HUES64 (cell line): ENCODE data around the gene KCTD7.
"Not testable (repeated sequence)": the region's sequence is repeated elsewhere in the genome, so short reads cannot be mapped to it uniquely, and the experiment has no call there.

Experiments used
- H3K27ac ChIP-seq: 2 replicates; pipeline ENCODE4 v1.7.0; 2013; ENCODE audit warnings: low read depth, low read length, inconsistent platforms
- H3K27me3 ChIP-seq: 2 replicates; pipeline ENCODE4 v1.6.1; 2013; ENCODE audit warnings: mild to moderate bottlenecking, low read length; ENCODE audit not compliant: insufficient read depth
- H3K36me3 ChIP-seq: 2 replicates; pipeline ENCODE4 v1.6.1; 2013; ENCODE audit warnings: mild to moderate bottlenecking, low read length; ENCODE audit not compliant: insufficient read depth
- H3K4me1 ChIP-seq: 2 replicates; pipeline ENCODE4 v1.6.1; 2013; ENCODE audit warnings: mild to moderate bottlenecking, low read length, moderate library complexity; ENCODE audit not compliant: insufficient read depth
- H3K4me3 ChIP-seq: 2 replicates; pipeline ENCODE4 v1.5.1; 2013; ENCODE audit warnings: mild to moderate bottlenecking, low read length, moderate library complexity
- H3K9ac ChIP-seq: 2 replicates; pipeline ENCODE4 v1.6.1; 2013; ENCODE audit warnings: mild to moderate bottlenecking, low read depth, low read length
- H3K9me3 ChIP-seq: 2 replicates; pipeline ENCODE4 v1.6.1; 2013; ENCODE audit warnings: low read depth, low read length; ENCODE audit not compliant: insufficient read depth
- WGBS: fragments of 150-250, 120-280 bp; methylation state at CpG from one replicate; pipeline ENCODE4 v1.1.7; 2013; ENCODE audit warnings: missing lambda C conversion rate; 5-methylcytosine and 5-hydroxymethylcytosine counted together

KCTD7 gene

GRCh38 chr7:66638309-66639099 lies 9.8 kb downstream of the KCTD7 start:
- Histone ChIP-seq H3K36me3 (peaks cover 74% of the 10 kb centered on the region), H3K9ac (no peak overlapping the region), H3K4me1 (no peaks in the 10 kb centered on the region), H3K4me3 (no peak overlapping the region), H3K27me3 (no peaks in the 10 kb centered on the region), H3K9me3 (no peaks in the 10 kb centered on the region), H3K27ac (no peak overlapping the region)
- 94% methylated on average over 21 of the region's 21 CpGs for WGBS

DNA sequence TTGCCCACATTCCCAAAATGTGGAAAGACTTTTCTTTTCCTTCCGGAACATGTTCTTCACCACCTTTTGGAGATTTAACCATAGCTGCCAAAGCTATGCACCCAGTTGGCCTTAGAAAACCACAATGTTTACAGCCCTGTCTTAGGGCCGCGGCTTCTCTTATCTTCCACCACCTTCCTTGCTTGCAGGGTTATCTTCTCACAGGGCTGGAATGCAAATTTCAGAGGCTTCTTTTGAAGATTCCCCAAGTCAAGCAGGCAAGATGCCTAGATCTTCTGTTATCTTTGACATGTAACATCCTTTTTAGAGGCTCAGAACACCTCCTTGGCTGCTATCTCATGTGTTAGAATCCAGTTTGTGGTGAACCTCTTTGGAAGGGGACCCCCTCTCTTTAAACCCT lies 11.1 kb downstream of the KCTD7 start:
- 91% methylated on average over 3 of the region's 3 CpGs for WGBS
- peaks cover 70% of the 10 kb centered on the region for H3K36me3 ChIP-seq

GRCh38 chr7:66640802-66641525 lies 12.3 kb downstream of the KCTD7 start:
- Histone ChIP-seq H3K9ac (no peak overlapping the region), H3K36me3 (peaks cover 71% of the 10 kb centered on the region), H3K27me3 (no peaks in the 10 kb centered on the region), H3K4me1 (no peaks in the 10 kb centered on the region), H3K27ac (no peak overlapping the region), H3K9me3 (no peaks in the 10 kb centered on the region), H3K4me3 (no peak overlapping the region)
- 91% methylated on average over 6 of the region's 7 CpGs for WGBS

More for the DNA sequence above, 11.1 kb downstream of the KCTD7 start:
- Histone ChIP-seq H3K4me3 (no peak overlapping the region), H3K27me3 (no peaks in the 10 kb centered on the region), H3K4me1 (no peaks in the 10 kb centered on the region), H3K9me3 (no peaks in the 10 kb centered on the region), H3K27ac (no peak overlapping the region), H3K9ac (no peak overlapping the region)

- H3K4me3 ChIP-seq: no peak overlapping the region
- no peaks in the 10 kb centered on the region for H3K4me1 ChIP-seq
- no peak overlapping the region for H3K9ac ChIP-seq
- 93% methylated on average over 4 of the region's 4 CpGs for WGBS
- peaks cover 71% of the 10 kb centered on the region for H3K36me3 ChIP-seq
- no peaks in the 10 kb centered on the region for H3K27me3 ChIP-seq
- H3K27ac ChIP-seq: no peak overlapping the region
- H3K9me3 ChIP-seq: no peaks in the 10 kb centered on the region
Observed at GRCh38 chr7:66641526-66641871, 12.8 kb downstream of the KCTD7 start.

DNA sequence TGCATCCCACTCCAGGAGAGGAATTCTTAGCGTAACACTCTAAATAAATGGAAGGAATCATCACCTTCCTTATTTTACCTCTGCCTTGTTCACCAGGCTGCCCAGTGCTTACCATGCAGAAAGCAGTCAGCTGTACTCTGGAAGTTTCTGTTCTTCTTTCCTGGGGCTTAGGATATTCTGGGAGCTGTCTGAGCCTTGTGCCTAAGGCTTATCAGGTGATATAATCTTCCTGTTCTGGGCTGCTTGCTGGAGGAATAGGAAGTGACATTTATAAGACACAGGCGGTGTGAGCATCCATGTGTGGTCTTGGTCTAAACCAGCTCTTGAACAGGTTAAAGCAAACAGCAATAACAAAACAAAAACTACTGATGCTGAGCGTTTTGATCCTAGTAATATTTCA lies 13.5 kb downstream of the KCTD7 start:
- Histone ChIP-seq H3K27me3 (no peaks in the 10 kb centered on the region), H3K9ac (no peak overlapping the region), H3K9me3 (no peaks in the 10 kb centered on the region), H3K4me1 (no peaks in the 10 kb centered on the region), H3K27ac (no peak overlapping the region), H3K36me3 (peaks cover 71% of the 10 kb centered on the region), H3K4me3 (no peak overlapping the region)
- 100% methylated on average over 3 of the region's 3 CpGs for WGBS

GRCh38 chr7:66642932-66643331 lies 14.3 kb downstream of the KCTD7 start:
- Histone ChIP-seq H3K9me3 (no peaks in the 10 kb centered on the region), H3K27ac (no peak overlapping the region), H3K27me3 (no peaks in the 10 kb centered on the region), H3K4me1 (no peaks in the 10 kb centered on the region), H3K36me3 (peaks cover 64% of the 10 kb centered on the region), H3K4me3 (no peak overlapping the region), H3K9ac (no peak overlapping the region)

GRCh38 chr7:66643395-66643794 lies 14.7 kb downstream of the KCTD7 start:
- Histone ChIP-seq H3K27me3 (no peaks in the 10 kb centered on the region), H3K36me3 (peaks cover 62% of the 10 kb centered on the region), H3K4me3 (no peak overlapping the region), H3K27ac (no peak overlapping the region), H3K4me1 (no peaks in the 10 kb centered on the region), H3K9me3 (no peaks in the 10 kb centered on the region), H3K9ac (no peak overlapping the region)
- WGBS: 88% methylated on average over 2 of the region's 2 CpGs

- H3K4me3 ChIP-seq, H3K9ac ChIP-seq, H3K4me1 ChIP-seq, H3K27ac ChIP-seq, H3K36me3 ChIP-seq, H3K9me3 ChIP-seq, H3K27me3 ChIP-seq: not testable (repeated sequence)
- 93% methylated on average over 5 of the region's 6 CpGs for WGBS
Observed at GRCh38 chr7:66651026-66651425, 22.3 kb downstream of the KCTD7 start.

- 20% methylated on average over 41 of the region's 41 CpGs for WGBS
- Histone ChIP-seq H3K27ac (peak overlapping the region; percentile 99), H3K9ac (peak overlapping the region; percentile 89)
Observed at GRCh38 chr7:66653719-66654274, 25.1 kb downstream of the KCTD7 start.

DNA sequence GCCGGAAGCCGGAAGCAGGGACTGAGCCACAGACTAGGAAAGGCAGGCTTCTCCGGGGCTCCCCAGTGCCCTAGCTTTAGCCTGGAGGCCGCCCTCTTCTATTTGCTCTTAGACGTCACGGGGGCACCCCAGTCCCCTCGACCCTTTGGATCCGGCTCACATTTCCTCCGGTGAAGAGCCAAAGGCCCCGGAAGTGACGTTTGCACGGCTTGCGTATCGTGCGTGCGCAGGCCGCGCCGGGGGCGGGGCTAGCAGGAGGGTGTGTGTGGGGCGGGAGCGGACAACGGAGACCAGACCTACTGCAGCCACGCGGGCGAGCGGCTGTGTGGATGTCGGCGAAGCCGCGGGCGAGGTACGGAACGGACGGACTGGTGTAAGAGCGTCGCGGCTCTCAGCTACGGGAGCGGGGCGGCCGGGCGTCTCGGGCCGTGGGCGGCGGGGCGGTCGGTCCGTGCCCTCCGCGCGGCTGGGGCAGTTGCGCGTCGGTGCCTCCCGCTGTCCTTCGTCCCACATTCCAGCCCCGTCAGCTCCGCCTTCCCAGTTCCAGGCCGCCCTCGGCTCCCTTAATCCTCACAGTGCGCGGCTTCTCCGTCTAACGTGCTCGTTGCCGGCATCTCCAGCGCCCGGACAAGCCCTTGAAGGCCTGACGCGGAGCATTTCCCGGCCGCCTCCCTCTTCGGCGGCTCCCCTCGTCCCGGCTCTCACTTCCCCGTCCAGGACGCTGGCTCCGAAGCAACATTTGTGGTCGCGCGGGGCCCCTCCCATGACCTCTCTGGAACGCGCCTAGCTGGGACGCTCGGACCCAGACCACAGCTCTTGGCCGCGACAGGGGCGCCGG lies 25.8 kb downstream of the KCTD7 start:
- Histone ChIP-seq H3K36me3 (no peaks in the 10 kb centered on the region; the same call in 1 of the 2 replicates), H3K4me1 (no peaks in the 10 kb centered on the region), H3K9ac (peak overlapping the region; percentile 89), H3K27me3 (no peaks in the 10 kb centered on the region), H3K9me3 (no peaks in the 10 kb centered on the region), H3K4me3 (peak overlapping the region; percentile 93), H3K27ac (peak overlapping the region; percentile 99)
- WGBS: under 1% methylated on average over 92 of the region's 92 CpGs

More at GRCh38 chr7:66653719-66654274, 25.1 kb downstream of the KCTD7 start:
- H3K27me3 ChIP-seq, H3K36me3 ChIP-seq, H3K4me1 ChIP-seq, H3K9me3 ChIP-seq: not testable (repeated sequence)
- peak overlapping the region; percentile 93 for H3K4me3 ChIP-seq
